ENCODE data around the gene CD200R1L. TPM values are rescaled to one million over a fixed set of nuclear protein-coding genes. Genes with fewer than 3 reads are reported as not detected.

Gene CD200R1L
- total and polyA plus RNA-seq, 9 of the 15 experiments (the other 6 are each of a cell fraction or from before 2014, with no cell fraction given): not detected

GRCh38 chr3:112813016-112813415, 33.6 kb downstream of the CD200R1L start (continued):
- TF ChIP-seq ZNF655 (CRISPR knock-in tag; IDR thresholded peaks at IDR 0.05) (no peak), TCF3 (CRISPR knock-in tag; IDR thresholded peaks at IDR 0.05) (no peak), IRF2 (CRISPR knock-in tag; IDR thresholded peaks at IDR 0.05) (no peak), RBM25 (IDR thresholded peaks at IDR 0.05; ENCODE audit: low read depth, low read length, severe bottlenecking) (no peak), TRIM28 (IDR thresholded peaks at IDR 0.05) (no peak), SMARCC2 (IDR thresholded peaks at IDR 0.05; ENCODE audit: low read depth) (no peak), MED1 (CRISPR knock-in tag; IDR thresholded peaks at IDR 0.05; ENCODE audit: borderline replicate concordance) (no peak), ZNF24 (IDR thresholded peaks at IDR 0.05) (no peak), GTF2A2 (tag; IDR thresholded peaks at IDR 0.05) (no peak), ERF (CRISPR knock-in tag; IDR thresholded peaks at IDR 0.05) (no peak), ELK1 (CRISPR knock-in tag; IDR thresholded peaks at IDR 0.05) (no peak), CREB5 (CRISPR knock-in tag; IDR thresholded peaks at IDR 0.05) (no peak), THRA (IDR thresholded peaks at IDR 0.05) (peak; percentile 71), ATF3 (IDR thresholded peaks at IDR 0.05) (0 out of 2 replicates have a peak, but pooled peaks have one; percentile 10), ATF3 (CRISPR knock-in tag; conservative IDR thresholded peaks at IDR 0.05) (no peak), HDAC6 (IDR thresholded peaks at IDR 0.05; ENCODE audit: low read depth, low read length) (no peak), FOXM1 (IDR thresholded peaks at IDR 0.05; ENCODE audit: low read depth) (no peak), FOXM1 (CRISPR knock-in tag; IDR thresholded peaks at IDR 0.05; ENCODE audit: low read depth) (no peak), LCOR (CRISPR knock-in tag; IDR thresholded peaks at IDR 0.05) (no peak), FOXJ3 (CRISPR knock-in tag; IDR thresholded peaks at IDR 0.05) (no peak), EP300 (IDR thresholded peaks at IDR 0.05; ENCODE audit: low read length) (0 out of 2 replicates have a peak, but pooled peaks have one; percentile 17), ZNF707 (CRISPR knock-in tag; conservative IDR thresholded peaks at IDR 0.05) (no peak), SMARCA5 (IDR thresholded peaks at IDR 0.05) (no peak), ZNF644 (tag; IDR thresholded peaks at IDR 0.05; ENCODE audit: low read depth) (no peak), MXD1 (CRISPR knock-in tag; IDR thresholded peaks at IDR 0.05; ENCODE audit: borderline replicate concordance, poor library complexity, severe bottlenecking) (no peak), NCOR1 (IDR thresholded peaks at IDR 0.05) (no peak)
